ENCODE results near the gene STAB1.

The STAB1 gene

DNA sequence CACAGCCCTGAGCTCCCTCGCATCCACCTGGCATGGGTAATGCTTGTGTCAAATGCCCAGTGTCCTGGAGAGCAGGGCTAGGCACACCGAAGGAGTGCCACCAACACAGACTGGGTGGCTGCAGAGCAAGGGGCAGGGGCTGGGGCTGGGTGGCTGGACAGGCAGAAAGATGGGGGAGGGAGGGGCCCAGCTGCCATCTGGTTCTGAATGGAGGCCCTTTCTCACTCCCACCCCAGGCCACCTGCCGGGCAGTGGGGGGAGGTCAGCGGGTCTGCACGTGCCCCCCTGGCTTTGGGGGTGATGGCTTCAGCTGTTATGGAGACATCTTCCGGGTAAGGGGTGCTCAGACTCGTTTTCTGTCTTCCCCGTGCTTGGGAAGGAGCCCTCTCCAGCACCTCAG, 17.0 kb downstream of the STAB1 start:
- DNase-seq: no peak

DNA sequence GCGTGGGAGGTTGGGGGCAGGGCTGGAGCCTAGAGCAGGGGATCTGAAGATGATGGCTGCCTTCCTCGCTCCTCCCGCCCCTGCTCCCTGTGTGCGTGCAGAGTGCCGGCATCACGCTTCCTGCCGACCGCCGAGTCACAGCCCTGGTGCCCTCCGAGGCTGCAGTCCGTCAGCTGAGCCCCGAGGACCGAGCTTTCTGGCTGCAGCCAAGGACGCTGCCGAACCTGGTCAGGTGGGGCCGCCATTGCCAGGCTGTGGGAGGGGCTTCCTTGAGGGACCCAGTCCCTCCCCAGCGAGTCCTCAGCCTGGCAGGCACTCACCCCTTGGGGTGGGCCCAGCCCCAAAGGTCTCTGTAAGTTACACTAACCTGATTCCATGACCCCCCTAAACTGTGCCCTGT, 17.6 kb downstream of the STAB1 start:
- DNase-seq: no peak

DNA sequence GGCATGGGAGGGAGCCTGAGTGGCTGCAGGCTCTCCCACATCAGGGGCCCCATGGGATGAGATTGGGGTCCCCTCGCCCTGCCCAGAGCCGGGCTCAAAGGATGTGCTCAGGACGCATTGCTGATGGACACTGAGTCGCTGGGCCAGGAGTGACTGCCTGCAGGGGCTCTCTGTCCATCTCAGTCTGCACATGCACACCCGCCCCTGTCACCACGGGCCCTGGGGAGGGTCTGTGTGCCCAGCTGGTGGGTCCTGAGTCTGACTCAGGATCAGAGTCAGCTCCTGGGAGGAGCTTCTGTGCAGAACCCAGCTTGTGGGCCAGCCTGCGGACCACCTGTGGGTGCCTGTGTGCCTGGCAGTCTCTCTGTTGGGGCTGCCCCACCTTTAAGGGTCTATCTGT, 18.1 kb downstream of the STAB1 start:
- no peak for DNase-seq

DNA sequence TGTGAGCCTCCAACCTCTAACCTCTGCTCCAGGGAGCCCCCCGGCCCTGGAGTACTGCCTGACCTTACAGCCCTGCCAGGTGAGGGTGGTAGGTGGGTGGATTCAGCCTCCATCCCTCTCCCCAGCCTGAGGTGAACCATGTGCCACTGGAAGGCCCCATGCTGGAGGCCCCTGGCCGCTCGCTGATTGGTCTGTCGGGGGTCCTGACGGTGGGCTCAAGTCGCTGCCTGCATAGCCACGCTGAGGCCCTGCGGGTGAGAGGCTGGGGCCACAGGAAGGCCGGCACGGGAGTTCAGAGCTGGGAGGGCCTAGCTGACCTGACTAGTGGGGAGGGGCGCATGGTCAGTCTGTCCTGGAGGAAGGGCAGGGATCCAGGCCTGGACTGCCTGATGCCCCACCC, 19.4 kb downstream of the STAB1 start:
- DNase-seq: no peak

DNA sequence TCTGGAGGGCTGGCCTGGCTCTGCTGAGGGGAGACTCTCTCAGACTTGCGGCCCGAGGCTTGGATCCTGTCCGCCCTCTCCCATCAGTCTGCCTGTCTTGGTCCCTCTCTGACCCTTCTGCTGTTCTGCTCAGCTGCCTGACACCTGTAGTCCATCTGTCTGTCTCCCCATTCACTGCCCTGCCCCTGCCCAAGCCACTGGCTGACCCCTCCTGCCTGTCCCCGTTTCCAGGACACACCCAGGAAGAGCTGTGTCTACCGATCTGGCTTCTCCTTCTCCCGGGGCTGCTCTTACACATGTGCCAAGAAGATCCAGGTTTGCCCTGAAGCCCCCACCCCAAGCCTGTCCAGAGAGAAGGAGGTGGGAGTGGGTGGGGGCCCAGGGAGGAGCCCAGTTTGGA, 20.1 kb downstream of the STAB1 start:
- no peak for DNase-seq

DNA sequence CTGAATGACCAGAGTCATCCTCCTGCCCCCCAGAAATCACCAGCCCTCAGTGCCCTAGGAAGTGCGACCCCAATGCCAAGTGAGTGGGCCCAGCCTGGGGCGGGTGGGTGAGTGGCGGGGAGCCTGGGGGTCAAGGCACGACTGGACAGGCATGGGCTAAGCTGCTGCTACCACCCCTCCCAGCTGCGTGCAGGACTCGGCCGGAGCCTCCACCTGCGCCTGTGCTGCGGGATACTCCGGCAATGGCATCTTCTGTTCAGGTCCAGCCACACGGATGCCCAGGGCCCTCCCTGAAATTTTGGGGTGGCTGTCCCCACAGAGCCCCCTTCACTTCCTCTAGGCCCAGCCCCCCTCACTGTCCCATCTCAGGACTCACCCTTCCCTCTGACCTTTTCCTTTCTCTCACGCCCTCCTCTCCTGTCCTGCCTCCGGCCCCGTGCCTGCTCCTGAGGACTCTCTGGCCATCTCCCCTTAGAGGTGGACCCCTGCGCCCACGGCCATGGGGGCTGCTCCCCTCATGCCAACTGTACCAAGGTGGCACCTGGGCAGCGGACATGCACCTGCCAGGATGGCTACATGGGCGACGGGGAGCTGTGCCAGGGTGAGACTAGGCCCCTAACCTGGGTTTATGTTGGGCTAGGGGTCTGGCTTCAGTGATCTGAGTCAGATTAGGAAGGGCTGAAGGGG, 21.5 kb downstream of the STAB1 start:
- DNase-seq: no peak

DNA sequence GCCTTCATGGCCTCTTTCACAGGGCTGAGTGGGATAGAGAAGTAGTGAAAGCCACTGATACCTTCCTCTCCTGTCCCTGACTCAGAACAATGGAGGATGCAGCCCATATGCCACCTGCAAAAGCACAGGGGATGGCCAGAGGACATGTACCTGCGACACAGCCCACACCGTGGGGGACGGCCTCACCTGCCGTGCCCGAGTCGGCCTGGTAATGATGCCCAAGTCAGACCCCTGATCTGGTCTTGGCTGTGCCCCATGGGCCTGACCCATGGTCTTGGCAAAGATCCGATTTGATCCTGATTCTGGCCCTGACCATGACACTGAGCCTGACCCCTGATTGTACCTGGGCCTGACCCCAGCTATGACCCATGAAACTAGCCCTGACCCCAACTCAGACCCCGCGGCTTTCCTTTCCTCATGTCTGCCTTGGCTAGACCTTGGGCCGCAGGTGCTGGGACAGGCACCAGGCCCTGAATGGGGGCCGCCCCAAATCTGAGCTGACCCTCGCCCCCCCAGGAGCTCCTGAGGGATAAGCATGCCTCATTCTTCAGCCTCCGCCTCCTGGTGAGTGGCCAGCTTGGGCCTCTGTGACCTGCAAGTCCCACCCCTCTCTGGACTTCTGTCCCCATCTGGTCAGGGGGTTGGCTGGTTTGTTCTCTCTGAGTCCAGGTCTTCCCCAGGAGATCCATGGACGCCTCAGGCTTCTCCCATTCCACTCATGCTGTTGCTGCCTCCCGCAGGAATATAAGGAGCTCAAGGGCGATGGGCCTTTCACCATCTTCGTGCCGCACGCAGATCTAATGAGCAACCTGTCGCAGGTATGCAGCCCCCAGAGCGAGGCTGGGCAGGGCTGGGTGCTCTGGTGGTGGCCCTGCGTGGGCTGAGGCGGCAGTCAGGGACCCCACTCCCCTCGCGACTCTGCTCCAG, 22.9 kb downstream of the STAB1 start:
- no peak for DNase-seq

DNA sequence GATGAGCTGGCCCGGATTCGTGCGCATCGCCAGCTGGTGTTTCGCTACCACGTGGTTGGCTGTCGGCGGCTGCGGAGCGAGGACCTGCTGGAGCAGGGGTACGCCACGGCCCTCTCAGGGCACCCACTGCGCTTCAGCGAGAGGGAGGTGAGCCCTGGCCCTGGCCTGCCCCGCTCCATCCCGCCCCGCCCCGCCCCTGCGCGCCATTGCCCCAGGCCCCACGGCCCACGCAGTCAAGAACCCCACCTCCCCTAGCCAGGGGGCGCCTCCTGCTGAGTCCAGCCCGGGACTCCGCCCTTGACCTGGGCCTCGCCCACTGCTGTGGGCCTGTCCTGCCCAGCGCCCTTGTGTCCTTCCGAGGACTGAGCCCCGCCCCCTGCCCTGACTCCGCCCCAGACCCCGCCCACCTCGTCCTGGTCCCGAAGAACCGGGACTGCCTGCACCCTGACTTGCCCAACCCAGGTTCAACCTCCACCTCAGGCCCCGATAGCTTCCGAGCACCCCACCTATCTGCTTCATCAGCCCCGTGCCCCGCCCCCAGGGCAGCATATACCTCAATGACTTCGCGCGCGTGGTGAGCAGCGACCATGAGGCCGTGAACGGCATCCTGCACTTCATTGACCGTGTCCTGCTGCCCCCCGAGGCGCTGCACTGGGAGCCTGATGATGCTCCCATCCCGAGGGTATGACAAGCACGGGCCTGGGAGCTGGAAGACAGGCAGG, 23.7 kb downstream of the STAB1 start:
- DNase-seq: no peak

DNA sequence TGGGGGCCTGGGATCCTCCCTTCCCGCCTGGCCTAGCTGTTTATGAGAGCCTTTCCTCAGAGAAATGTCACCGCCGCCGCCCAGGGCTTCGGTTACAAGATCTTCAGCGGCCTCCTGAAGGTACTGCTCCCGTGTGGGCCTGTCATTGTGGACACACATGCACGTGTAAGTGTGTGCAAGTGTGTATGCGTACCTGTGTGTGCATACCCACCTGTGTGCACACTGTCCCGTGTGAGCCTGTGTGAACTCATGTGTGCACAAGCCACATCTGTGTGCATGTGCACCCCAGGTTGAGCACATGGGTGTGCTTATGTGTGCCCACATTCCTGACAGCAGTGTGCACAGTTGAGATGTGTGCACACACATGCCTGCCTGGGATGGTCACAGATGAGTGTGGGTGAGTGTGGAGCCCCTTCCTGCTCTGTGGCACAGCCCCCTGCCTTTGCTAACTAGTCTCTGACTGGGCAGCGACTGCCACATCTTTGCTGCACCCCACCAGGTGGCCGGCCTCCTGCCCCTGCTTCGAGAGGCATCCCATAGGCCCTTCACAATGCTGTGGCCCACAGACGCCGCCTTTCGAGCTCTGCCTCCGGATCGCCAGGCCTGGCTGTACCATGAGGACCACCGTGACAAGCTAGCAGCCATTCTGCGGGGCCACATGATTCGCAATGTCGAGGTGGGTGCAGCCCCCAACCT, 24.5 kb downstream of the STAB1 start:
- DNase-seq: no peak

DNA sequence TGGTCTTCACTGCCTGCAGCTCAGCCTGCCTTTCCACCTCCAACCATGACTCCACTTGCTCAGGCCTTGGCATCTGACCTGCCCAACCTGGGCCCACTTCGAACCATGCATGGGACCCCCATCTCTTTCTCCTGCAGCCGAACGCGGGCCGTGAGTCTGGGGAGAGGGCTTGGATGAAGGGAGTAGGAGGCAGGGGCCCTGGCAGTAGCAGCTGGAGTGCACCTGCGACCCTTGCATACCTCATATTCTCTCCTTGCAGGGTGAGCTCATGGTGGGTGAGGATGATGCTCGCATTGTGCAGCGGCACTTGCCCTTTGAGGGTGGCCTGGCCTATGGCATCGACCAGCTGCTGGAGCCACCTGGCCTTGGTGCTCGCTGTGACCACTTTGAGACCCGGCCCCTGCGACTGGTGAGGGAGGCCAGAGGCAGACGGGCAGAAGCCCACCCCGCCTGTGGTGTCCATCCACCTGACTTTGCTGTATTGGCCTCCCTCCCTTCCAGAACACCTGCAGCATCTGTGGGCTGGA, 25.1 kb downstream of the STAB1 start:
- DNase-seq: no peak

DNA sequence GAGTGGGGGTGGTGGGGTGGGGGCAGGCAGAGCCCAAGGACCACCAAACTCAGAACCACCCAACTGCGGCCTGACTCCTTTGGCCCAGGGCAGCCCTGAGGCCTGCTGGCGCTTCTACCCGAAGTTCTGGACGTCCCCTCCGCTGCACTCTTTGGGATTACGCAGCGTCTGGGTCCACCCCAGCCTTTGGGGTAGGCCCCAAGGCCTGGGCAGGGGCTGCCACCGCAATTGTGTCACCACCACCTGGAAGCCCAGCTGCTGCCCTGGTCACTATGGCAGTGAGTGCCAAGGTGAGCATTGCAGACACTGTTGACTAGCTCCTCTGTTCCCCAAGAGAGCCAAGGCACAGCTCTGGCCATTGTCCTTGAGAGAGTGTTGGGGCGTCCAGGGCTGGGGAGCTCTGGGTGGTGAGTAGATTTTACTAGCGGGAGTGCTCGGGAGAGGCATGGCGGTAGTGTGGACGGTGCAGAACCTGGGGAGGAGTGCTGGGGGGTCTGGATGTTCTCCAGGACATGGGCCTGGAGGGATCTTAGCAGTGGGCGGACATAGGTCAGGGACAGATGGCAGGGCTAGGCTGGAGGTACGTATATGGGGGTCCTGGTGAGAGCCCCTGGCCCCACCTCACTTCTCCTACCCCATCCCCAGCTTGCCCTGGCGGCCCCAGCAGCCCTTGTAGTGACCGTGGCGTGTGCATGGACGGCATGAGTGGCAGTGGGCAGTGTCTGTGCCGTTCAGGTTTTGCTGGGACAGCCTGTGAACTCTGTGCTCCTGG, 25.8 kb downstream of the STAB1 start:
- DNase-seq: no peak

DNA sequence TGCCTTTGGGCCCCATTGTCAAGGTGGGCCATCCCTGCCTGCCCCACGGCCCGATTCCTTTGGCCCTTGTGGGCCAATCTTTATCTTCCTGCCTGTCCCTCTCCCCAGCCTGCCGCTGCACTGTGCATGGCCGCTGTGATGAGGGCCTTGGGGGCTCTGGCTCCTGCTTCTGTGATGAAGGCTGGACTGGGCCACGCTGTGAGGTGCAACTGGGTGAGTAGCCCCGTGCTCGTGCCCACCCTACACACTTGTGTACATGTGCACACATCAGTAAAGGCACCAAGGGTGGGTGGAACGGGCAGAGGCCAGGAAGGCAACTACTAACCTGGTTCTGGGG, 26.3 kb downstream of the STAB1 start:
- DNase-seq: no peak

DNA sequence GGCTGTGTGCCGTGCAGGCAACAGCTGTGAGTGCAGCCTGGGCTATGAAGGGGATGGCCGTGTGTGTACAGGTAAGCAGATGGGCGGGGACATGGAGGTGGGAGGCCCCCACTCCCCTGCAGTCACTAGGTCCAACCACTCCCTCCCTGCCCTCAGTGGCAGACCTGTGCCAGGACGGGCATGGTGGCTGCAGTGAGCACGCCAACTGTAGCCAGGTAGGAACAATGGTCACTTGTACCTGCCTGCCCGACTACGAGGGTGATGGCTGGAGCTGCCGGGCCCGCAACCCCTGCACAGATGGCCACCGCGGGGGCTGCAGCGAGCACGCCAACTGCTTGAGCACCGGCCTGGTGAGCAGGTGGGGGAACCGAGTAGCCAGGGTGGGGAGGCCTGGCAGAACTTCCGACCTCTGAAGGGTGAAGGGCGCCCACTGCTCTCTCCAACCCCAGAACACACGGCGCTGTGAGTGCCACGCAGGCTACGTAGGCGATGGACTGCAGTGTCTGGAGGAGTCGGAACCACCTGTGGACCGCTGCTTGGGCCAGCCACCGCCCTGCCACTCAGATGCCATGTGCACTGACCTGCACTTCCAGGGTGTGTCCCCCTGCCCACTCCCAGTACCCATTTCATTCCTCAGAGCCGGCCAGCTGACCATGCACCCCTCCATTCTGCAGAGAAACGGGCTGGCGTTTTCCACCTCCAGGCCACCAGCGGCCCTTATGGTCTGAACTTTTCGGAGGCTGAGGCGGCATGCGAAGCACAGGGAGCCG, 26.9 kb downstream of the STAB1 start:
- DNase-seq: no peak

DNA sequence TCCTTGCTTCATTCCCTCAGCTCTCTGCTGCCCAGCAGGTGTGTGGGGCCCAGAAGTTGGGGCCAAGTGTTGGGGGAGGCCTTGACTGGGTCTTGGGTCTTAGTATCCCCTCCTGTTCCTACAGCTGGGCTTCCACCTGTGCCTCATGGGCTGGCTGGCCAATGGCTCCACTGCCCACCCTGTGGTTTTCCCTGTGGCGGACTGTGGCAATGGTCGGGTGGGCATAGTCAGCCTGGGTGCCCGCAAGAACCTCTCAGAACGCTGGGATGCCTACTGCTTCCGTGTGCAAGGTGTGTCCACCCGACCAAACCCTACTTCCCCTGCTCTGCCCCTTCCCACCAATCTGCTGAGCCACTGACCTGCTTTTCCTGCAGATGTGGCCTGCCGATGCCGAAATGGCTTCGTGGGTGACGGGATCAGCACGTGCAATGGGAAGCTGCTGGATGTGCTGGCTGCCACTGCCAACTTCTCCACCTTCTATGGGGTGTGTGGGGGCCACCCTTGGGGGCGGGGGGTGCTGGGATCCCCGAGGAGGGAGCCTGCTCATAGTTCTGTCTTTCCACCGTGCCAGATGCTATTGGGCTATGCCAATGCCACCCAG, 27.6 kb downstream of the STAB1 start:
- DNase-seq: no peak

DNA sequence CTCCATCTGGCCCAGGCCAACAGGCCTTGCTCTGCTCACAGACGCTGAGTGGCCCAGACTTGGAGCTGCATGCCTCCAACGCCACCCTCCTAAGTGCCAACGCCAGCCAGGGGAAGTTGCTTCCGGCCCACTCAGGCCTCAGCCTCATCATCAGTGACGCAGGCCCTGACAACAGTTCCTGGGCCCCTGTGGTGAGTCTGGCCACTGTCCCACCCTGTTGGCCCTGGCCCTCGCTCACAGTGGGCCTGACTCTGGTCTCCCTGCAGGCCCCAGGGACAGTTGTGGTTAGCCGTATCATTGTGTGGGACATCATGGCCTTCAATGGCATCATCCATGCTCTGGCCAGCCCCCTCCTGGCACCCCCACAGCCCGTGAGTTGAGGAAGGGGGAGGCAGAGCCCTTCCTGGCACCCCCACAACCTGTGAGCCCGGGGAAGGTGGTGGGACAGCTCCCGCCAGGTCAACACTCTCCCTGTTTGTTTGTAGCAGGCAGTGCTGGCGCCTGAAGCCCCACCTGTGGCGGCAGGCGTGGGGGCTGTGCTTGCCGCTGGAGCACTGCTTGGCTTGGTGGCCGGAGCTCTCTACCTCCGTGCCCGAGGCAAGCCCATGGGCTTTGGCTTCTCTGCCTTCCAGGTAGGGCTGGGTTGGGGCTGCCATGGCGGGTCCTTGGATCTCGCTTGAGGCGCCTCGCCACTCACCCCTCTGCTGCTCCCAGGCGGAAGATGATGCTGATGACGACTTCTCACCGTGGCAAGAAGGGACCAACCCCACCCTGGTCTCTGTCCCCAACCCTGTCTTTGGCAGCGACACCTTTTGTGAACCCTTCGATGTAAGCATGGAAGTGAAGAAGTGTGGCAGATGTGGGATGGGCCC, 28.5 kb downstream of the STAB1 start:
- DNase-seq: no peak

DNA sequence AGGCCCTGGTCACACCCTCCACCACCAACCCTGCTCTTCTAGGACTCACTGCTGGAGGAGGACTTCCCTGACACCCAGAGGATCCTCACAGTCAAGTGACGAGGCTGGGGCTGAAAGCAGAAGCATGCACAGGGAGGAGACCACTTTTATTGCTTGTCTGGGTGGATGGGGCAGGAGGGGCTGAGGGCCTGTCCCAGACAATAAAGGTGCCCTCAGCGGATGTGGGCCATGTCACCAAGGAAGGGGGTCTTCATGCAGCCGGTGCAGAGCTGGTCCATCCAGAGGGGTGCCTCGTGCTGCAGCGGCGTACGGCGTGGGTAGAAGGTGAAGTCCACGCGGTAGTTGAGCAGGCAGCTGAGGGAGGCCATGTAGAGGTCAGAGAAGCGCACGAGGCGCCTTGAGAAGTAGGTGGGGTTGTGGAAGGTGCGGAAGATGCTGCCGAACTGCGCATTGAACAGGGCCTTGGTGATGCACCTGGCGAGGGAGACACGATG, 29.2 kb downstream of the STAB1 start:
- DNase-seq: no peak

DNA sequence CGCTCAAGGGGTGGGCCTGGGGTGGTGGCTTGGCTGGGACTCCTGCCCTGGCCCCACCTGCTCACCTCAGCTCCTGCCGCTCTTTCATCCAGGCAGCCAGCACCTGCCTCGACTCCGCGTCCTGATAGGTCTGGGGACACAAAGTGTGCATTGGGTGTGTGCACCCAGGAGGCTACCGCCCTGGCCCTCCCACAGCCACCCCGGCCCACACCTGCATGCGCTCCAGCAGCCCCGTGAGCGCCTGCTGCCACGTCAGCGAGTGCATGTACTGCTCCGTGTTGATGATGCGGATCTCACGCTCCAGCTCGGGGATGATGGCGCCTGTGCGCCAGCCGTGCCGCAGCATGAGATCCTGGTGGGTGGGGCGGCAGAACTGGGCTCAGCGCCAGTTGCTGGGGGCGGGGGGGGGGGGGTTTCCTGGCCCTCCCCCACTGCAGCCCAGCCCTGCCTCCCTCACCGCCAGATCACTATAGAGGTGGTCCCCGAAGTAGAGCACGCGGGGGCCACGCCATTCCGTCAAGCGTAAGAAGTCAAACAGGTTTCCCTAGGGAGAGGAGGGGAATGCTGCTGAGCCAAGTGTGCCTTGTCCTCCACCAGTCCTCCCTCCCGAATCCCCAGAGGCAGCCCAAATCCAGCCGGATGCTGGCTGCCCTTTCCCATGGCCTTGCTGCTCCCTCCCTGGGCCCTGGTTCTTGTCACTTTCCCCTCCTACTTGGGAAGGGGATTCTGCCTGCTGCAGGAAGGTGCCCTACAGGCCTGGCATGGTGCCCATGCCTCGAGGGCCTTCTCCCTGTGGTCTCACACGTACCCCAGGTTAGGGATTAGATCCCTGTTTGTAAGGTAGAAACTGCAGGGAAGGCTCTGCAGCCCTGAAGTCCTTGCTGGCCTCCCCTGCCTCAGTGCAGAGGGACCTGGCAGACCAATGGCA, 29.9 kb downstream of the STAB1 start:
- DNase-seq: no peak

All from activated effector memory CD4-positive, alpha-beta T cell treated with Interleukin-2 at 50 U/mL for 16 hours (primary cell).